Breast epithelium (tissue), 4 donors: ENCODE measurements around the gene DDIT4. TPM values are rescaled to one million over a fixed set of nuclear protein-coding genes. Genes with fewer than 3 reads are reported as not detected.
A peak's percentile ranks its signal among the peaks of the same experiment; 100 is the strongest.

Source experiments
- DNase-seq, 2 donors: peaks; one replicate each; pipeline ENCODE4 v3.0.0-alpha.2; 2019; ENCODE audit warnings: low spot score in 2 of 2
- H3K27ac ChIP-seq, 2 donors: fragments of 200-600 bp; sonication (generic) in 1 of 2; one replicate each; pipeline ENCODE4 v1.5.1; 2016 to 2019; ENCODE audit warnings: mild to moderate bottlenecking in 1 of 2
- H3K27me3 ChIP-seq, 2 donors: fragments of 200-600 bp; sonication (generic) in 1 of 2; one replicate each; pipeline versions ENCODE4 v1.5.1 to v1.6.0; 2017 to 2019; ENCODE audit warnings: control low read depth in 1 of 2, mild to moderate bottlenecking in 1 of 2
- H3K36me3 ChIP-seq: fragments of 200-600 bp; one replicate; pipeline ENCODE4 v1.5.1; 2019
- H3K4me1 ChIP-seq, 2 donors: fragments of 200-600 bp; sonication (generic); one replicate each; pipeline ENCODE4 v1.5.1; 2016 to 2019; ENCODE audit warnings: control low read depth in 1 of 2
- H3K4me3 ChIP-seq, 3 donors: fragments of 200-600 bp; sonication (generic); 1 replicate in 2 of 3; 2 replicates in 1 of 3; pipeline ENCODE4 v1.5.1; 2016 to 2019; ENCODE audit warnings: mild to moderate bottlenecking in 3 of 3, moderate library complexity in 2 of 3
- H3K9me3 ChIP-seq, 2 donors: fragments of 200-600 bp; sonication (generic) in 1 of 2; one replicate each; pipeline ENCODE4 v1.5.1; 2016 to 2019; ENCODE audit warnings: control low read depth in 1 of 2
- POLR2A ChIP-seq: fragments of 450-650 bp; IDR thresholded peaks from one replicate; pipeline ENCODE4 v1.6.1; 2016; ENCODE audit warnings: antibody characterized with exemption, mild to moderate bottlenecking, moderate library complexity
- POLR2AphosphoS5 ChIP-seq, 3 donors: sonication (generic); formaldehyde crosslinking; IDR thresholded peaks; one replicate each; pipeline ENCODE4 v1.6.1; 2017; ENCODE audit warnings: antibody characterized with exemption in 3 of 3
- intact Hi-C: fragments of 100-400 bp; cut with DNase I; formaldehyde crosslinking; loops from one replicate; pipeline ENCODE4 v1.15.1; 2023; ENCODE audit warnings: low total_unique reads
- total RNA-seq, 3 donors: library from RNA; depleted of rRNA; stranded (reverse); fragments of >200 nt; gene quantifications; one replicate each; pipeline ENCODE4 v1.1.0, GENCODE V29; 2016
- TF ChIP-seq, protein P1 (sequence below), 3 donors: fragments of 450-650 bp; IDR thresholded peaks; one replicate each; pipeline ENCODE4 v1.5.1; 2016 to 2017; ENCODE audit warnings: antibody characterized with exemption in 3 of 3, mild to moderate bottlenecking in 3 of 3, moderate library complexity in 3 of 3

DDIT4 gene
- total RNA-seq, 3 donors from 2014 or later: 183 to 555 (median 341) TPM

DNA sequence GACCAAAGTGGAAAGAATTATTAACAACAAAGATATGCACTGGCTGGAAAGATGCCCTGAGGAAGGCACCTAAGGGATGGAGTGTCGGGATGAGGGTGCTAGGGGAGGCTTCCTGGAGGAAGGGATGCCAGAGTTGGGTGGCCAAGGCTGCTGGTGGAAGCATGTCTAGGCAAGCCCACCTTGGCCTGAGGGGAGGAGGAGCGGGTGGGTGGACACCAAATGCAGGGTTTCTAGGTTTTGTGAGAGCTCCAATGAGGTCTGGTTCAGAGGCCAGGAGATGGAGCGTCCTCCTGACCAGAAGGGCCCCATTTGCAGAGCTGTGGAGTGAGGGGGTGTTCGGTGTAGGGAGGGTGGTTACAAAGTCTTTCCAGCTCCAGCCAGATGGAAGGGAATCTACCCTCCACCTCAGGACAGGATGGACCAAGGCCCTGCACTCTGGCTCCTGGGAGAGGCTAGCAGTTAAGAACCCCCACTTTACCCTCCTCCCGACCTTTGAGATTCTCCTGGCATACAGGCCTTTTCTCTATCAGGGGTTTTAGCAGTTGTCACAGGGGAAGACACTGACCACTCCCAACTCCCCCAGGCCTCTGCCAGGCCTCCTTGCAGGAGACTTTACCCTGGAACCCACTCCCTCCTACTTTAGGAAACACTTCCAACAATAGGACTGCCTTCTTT lies 3.0 kb upstream of the DDIT4 start:
- H3K4me1 ChIP-seq: no peaks in the 10 kb centered on the region
- no peaks in the 10 kb centered on the region for H3K36me3 ChIP-seq
- H3K4me3 ChIP-seq: no peak overlapping the region
- intact Hi-C loops: no loop called here
- peak overlapping the region in 1 of 2 donors; percentile 28 for H3K27ac ChIP-seq
- TF ChIP-seq POLR2AphosphoS5 (IDR thresholded peaks at IDR 0.05) (no peak), POLR2A (no peak)
- TF ChIP-seq, protein P1, sequence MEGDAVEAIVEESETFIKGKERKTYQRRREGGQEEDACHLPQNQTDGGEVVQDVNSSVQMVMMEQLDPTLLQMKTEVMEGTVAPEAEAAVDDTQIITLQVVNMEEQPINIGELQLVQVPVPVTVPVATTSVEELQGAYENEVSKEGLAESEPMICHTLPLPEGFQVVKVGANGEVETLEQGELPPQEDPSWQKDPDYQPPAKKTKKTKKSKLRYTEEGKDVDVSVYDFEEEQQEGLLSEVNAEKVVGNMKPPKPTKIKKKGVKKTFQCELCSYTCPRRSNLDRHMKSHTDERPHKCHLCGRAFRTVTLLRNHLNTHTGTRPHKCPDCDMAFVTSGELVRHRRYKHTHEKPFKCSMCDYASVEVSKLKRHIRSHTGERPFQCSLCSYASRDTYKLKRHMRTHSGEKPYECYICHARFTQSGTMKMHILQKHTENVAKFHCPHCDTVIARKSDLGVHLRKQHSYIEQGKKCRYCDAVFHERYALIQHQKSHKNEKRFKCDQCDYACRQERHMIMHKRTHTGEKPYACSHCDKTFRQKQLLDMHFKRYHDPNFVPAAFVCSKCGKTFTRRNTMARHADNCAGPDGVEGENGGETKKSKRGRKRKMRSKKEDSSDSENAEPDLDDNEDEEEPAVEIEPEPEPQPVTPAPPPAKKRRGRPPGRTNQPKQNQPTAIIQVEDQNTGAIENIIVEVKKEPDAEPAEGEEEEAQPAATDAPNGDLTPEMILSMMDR (IDR thresholded peaks at IDR 0.05): no peak
- H3K9me3 ChIP-seq: no peaks in the 10 kb centered on the region
- no peaks in the 10 kb centered on the region for H3K27me3 ChIP-seq
- DNase-seq: no peak

DNA sequence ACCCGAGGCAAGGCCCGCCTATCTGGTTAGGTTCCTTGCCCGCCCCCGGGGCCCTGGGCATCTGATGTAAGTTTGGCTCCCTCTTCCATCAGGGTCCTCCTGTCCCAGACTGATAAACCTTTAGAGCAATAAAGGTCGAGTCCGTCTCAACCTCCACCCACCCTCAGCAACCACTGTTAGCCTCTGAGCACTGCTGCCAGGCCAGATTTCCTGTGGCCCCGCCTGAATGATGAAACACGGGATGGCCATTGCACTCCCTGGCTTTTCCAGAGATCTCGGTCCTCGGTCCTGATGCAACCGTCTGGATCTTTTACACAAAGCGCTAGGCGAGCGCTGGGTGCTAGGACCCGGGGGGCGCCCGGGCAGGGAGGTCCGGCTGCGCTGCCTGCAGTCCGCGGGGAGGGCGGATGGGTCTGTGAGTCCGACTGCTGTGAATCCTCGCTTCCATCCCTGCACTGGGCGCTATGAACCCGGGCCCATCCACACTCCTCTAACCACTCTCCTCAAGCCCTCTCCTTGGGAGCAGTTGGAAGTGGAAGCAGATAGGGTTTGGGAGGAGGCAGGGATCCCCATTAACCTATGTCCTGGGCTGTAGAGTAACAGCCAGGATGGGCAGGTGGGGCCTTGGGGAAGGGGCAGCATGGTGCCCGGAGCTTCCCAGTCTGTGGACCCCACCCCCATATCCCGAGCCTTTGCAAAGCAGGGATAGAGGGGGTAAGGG lies 875 bp upstream of the DDIT4 start:
- peak; percentile 86 to 90 for DNase-seq
- Histone ChIP-seq H3K4me3 (peak overlapping the region; percentile 89 to 98 (median 95)), H3K36me3 (no peaks in the 10 kb centered on the region), H3K4me1 (peaks cover 6 to 8% of the 10 kb centered on the region in 2 donors), H3K27me3 (no peaks in the 10 kb centered on the region), H3K9me3 (no peaks in the 10 kb centered on the region), H3K27ac (peak overlapping the region; percentile 98 to 99)
- intact Hi-C loops: no loop called here
- TF ChIP-seq POLR2AphosphoS5 (IDR thresholded peaks at IDR 0.05) (peak; percentile 70 to 97 (median 85)), POLR2A (no peak)
- TF ChIP-seq, protein P1 (IDR thresholded peaks at IDR 0.05): peak in 1 of 3 donors; percentile 21

DNA sequence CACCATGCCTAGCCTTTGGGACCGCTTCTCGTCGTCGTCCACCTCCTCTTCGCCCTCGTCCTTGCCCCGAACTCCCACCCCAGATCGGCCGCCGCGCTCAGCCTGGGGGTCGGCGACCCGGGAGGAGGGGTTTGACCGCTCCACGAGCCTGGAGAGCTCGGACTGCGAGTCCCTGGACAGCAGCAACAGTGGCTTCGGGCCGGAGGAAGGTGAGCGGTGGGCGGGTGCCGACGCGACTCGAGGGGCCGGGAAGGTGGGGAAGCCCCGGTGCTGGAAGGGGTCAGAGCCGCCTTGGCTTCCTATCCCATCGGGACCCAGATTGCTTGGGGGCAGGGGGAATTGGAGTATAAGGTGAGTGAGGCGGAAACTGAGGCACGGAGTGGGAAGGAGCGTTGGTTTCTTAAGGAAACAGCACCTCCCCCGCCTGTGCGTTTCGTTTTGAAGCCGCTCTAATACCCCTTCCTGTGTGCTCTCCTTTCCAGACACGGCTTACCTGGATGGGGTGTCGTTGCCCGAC lies 547 bp downstream of the DDIT4 start:
- no peak for DNase-seq
- peaks cover 6 to 8% of the 10 kb centered on the region in 2 donors for H3K4me1 ChIP-seq
- intact Hi-C loops: no loop called here

DNA sequence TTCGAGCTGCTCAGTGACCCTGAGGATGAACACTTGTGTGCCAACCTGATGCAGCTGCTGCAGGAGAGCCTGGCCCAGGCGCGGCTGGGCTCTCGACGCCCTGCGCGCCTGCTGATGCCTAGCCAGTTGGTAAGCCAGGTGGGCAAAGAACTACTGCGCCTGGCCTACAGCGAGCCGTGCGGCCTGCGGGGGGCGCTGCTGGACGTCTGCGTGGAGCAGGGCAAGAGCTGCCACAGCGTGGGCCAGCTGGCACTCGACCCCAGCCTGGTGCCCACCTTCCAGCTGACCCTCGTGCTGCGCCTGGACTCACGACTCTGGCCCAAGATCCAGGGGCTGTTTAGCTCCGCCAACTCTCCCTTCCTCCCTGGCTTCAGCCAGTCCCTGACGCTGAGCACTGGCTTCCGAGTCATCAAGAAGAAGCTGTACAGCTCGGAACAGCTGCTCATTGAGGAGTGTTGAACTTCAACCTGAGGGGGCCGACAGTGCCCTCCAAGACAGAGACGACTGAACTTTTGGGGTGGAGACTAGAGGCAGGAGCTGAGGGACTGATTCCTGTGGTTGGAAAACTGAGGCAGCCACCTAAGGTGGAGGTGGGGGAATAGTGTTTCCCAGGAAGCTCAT lies 1.1 kb downstream of the DDIT4 start:
- TF ChIP-seq, protein P1 (IDR thresholded peaks at IDR 0.05): peak; percentile 24 to 83 (median 58)
- TF ChIP-seq POLR2AphosphoS5 (IDR thresholded peaks at IDR 0.05) (peak; percentile 26 to 65 (median 54)), POLR2A (no peak)
- intact Hi-C loops: no loop called here
- H3K36me3 ChIP-seq: no peaks in the 10 kb centered on the region
- DNase-seq: peak; percentile 65 to 75
- peak overlapping the region; percentile 89 to 98 (median 95) for H3K4me3 ChIP-seq
- no peaks in the 10 kb centered on the region for H3K9me3 ChIP-seq
- H3K27ac ChIP-seq: peak overlapping the region; percentile 98 to 99
- peaks cover 6 to 8% of the 10 kb centered on the region in 2 donors for H3K4me1 ChIP-seq
- H3K27me3 ChIP-seq: no peaks in the 10 kb centered on the region

More for the DNA sequence above, 547 bp downstream of the DDIT4 start:
- Histone ChIP-seq H3K27me3 (no peaks in the 10 kb centered on the region), H3K9me3 (no peaks in the 10 kb centered on the region), H3K36me3 (no peaks in the 10 kb centered on the region), H3K27ac (peak overlapping the region; percentile 98 to 99), H3K4me3 (peak overlapping the region; percentile 89 to 98 (median 95))
- TF ChIP-seq POLR2A: no peak
- TF ChIP-seq, protein P1 (IDR thresholded peaks at IDR 0.05): no peak
- TF ChIP-seq POLR2AphosphoS5 (IDR thresholded peaks at IDR 0.05): no peak
